NCI-H128 (cell line): ENCODE measurements around the gene NUP153.

Experiments used
- DNase-seq: peaks from one replicate; lab custom pipeline; 2025; ENCODE audit not compliant: unreplicated experiment; lab: John Stamatoyannopoulos, UW

NUP153 gene

GRCh38 chr6:17666646-17667045 is 40.1 kb downstream of the NUP153 start:
- no peak for DNase-seq

GRCh38 chr6:17665132-17665531 is 41.6 kb downstream of the NUP153 start:
- DNase-seq, result no peak

GRCh38 chr6:17663226-17663625 is 43.5 kb downstream of the NUP153 start:
- no peak for DNase-seq

- no peak for DNase-seq
Observed at GRCh38 chr6:17662585-17662984, 44.1 kb downstream of the NUP153 start.

- no peak for DNase-seq
Observed at GRCh38 chr6:17656644-17657043, 50.1 kb downstream of the NUP153 start.

GRCh38 chr6:17656092-17656491 is 50.6 kb downstream of the NUP153 start:
- no peak for DNase-seq

- no peak for DNase-seq
Observed at GRCh38 chr6:17653198-17653882, 53.4 kb downstream of the NUP153 start.

GRCh38 chr6:17650656-17651309 is 55.9 kb downstream of the NUP153 start:
- DNase-seq, result no peak

GRCh38 chr6:17648745-17649144 is 58.0 kb downstream of the NUP153 start:
- DNase-seq, result no peak

GRCh38 chr6:17640477-17640917 is 66.2 kb downstream of the NUP153 start:
- no peak for DNase-seq

GRCh38 chr6:17638212-17638715 is 68.5 kb downstream of the NUP153 start:
- no peak for DNase-seq

GRCh38 chr6:17635568-17635967 is 71.2 kb downstream of the NUP153 start:
- DNase-seq, result no peak

- no peak for DNase-seq
Observed at GRCh38 chr6:17633465-17634188, 73.1 kb downstream of the NUP153 start.

- DNase-seq, result no peak
Observed at GRCh38 chr6:17632934-17633333, 73.8 kb downstream of the NUP153 start.

- DNase-seq, result no peak
Observed at GRCh38 chr6:17630511-17631073, 76.1 kb downstream of the NUP153 start.

- DNase-seq, result no peak
Observed at GRCh38 chr6:17629824-17630510, 76.8 kb downstream of the NUP153 start.

- no peak for DNase-seq
Observed at GRCh38 chr6:17628873-17629272, 77.9 kb downstream of the NUP153 start.

- no peak for DNase-seq
Observed at GRCh38 chr6:17624396-17624795, 82.3 kb downstream of the NUP153 start.

GRCh38 chr6:17622144-17622543 is 84.6 kb downstream of the NUP153 start:
- DNase-seq, result no peak

GRCh38 chr6:17621003-17621402 is 85.7 kb downstream of the NUP153 start:
- no peak for DNase-seq

- DNase-seq, result no peak
Observed at GRCh38 chr6:17615794-17616193, 90.9 kb downstream of the NUP153 start.
